ENCODE results near the gene REL.

- TF ChIP-seq CTCF (IDR thresholded peaks at IDR 0.05) (no peak), POLR2A (IDR thresholded peaks at IDR 0.05) (no peak)
Measured at GRCh38 chr2:60873381-60873780, 8.0 kb upstream of the REL start.
